ENCODE measurements around the gene TMOD1.
"Not testable (repeated sequence)": the region's sequence is repeated elsewhere in the genome, so short reads cannot be mapped to it uniquely, and the experiment has no call there.

DNA sequence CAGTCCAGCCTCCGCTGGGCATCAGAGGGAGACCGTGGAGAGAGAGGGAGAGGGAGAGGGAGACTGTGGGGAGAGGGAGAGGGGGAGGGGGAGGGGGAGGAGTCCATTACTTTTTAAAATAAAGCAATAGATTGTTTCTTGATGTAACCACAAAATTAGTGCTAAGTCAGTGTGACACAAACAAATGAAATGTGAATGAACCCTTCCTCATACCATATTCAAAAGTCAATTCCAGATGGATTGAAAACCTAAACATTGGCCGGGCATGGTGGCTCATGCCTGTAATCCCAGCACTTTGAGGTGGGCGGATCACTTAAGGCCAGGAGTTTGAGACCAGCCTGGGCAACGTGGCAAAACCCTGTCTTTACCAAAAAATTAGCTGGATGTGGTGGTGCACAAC lies 2.6 kb upstream of the TMOD1 start:
- TF ChIP-seq, protein P1, sequence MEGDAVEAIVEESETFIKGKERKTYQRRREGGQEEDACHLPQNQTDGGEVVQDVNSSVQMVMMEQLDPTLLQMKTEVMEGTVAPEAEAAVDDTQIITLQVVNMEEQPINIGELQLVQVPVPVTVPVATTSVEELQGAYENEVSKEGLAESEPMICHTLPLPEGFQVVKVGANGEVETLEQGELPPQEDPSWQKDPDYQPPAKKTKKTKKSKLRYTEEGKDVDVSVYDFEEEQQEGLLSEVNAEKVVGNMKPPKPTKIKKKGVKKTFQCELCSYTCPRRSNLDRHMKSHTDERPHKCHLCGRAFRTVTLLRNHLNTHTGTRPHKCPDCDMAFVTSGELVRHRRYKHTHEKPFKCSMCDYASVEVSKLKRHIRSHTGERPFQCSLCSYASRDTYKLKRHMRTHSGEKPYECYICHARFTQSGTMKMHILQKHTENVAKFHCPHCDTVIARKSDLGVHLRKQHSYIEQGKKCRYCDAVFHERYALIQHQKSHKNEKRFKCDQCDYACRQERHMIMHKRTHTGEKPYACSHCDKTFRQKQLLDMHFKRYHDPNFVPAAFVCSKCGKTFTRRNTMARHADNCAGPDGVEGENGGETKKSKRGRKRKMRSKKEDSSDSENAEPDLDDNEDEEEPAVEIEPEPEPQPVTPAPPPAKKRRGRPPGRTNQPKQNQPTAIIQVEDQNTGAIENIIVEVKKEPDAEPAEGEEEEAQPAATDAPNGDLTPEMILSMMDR (IDR thresholded peaks at IDR 0.05) = not testable (repeated sequence)
- not testable (repeated sequence) for TF ChIP-seq EZH2 (IDR thresholded peaks at IDR 0.05)
